Fibroblast of pulmonary artery (primary cell): Measurements from ENCODE around the gene TP53I3.

Experiments
- DNase-seq: peaks from one replicate; pipeline ENCODE4 v3.0.0-alpha.2; 2010; ENCODE audit warnings: low read depth
- H3K4me3 ChIP-seq: replicated peaks from 2 replicates; pipeline ENCODE4 v1.5.1; 2011; ENCODE audit warnings: low read depth, mild to moderate bottlenecking, control low read depth, low read length, moderate library complexity
- TF ChIP-seq, protein P1 (sequence below): IDR thresholded peaks from 2 replicates; pipeline ENCODE4 v1.5.1; 2011; ENCODE audit warnings: mild to moderate bottlenecking, control low read depth, low read length, inconsistent platforms; ENCODE audit errors: missing control alignments

Gene TP53I3, protein sequence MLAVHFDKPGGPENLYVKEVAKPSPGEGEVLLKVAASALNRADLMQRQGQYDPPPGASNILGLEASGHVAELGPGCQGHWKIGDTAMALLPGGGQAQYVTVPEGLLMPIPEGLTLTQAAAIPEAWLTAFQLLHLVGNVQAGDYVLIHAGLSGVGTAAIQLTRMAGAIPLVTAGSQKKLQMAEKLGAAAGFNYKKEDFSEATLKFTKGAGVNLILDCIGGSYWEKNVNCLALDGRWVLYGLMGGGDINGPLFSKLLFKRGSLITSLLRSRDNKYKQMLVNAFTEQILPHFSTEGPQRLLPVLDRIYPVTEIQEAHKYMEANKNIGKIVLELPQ

DNA sequence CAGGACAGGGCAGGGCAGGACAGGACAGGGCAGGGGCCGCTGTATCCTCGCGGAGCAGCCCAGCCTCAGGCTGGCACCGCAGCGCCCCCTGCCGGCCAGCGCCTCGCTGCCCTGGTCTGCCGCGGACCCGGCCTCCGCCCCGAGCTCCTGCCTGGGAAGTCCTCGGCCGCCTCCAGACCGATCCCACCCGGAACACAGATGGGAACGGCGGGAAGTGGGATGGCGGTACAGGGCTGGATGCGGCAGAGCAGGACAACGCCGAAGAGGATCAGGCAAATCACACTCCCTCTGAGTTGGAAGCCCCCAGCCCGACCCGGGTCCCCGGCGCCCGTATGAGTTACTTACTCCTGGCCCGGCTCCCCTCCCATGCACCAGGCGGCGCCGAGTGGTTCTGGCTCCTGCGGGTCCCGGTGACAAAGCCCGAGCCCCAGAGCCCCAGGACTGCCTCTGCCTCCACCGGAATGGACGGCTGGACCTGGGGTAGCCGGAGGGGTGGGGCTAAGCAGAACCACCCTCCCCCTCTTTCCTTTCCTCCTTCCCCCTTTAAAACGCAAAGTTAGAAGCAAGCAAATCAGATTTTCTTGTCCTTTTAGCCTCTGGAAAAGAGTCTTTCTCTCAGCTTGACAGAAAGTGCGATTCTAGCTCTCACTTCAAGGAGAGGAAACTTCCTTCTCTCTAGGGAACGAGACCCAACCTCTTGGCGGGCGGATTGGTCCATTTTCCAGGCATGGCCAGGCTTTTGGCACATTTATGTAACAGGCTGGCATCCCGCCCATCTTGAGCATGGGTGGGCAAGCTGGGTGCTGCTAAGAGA is at the start of gene TP53I3:
Gene TP53I3 (minus strand): TSS at position 449 of the 814 bp plus-strand sequence. CDS start 508 bp downstream, outside the sequence.
- TF ChIP-seq, protein P1, sequence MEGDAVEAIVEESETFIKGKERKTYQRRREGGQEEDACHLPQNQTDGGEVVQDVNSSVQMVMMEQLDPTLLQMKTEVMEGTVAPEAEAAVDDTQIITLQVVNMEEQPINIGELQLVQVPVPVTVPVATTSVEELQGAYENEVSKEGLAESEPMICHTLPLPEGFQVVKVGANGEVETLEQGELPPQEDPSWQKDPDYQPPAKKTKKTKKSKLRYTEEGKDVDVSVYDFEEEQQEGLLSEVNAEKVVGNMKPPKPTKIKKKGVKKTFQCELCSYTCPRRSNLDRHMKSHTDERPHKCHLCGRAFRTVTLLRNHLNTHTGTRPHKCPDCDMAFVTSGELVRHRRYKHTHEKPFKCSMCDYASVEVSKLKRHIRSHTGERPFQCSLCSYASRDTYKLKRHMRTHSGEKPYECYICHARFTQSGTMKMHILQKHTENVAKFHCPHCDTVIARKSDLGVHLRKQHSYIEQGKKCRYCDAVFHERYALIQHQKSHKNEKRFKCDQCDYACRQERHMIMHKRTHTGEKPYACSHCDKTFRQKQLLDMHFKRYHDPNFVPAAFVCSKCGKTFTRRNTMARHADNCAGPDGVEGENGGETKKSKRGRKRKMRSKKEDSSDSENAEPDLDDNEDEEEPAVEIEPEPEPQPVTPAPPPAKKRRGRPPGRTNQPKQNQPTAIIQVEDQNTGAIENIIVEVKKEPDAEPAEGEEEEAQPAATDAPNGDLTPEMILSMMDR, result peak; percentile 33
- peak; percentile 92 for DNase-seq

DNA sequence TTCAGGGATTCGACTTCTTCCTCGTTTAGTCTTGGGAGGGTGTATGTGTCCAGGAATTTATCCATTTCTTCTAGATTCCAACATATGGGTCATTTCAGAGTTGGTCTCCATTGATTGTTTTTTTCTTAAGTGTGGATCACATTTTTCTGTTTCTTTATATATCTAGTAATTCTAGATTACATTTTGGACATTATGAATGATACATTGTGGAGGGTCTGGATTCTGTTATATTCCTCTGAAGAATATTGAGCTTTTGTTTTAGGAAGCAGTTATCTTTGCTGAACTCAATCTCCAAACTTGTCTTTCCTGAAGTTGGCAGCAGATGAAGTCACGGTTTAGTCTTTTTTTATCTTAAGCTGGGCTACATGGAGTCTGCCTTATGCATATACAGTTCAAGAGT is 47.9 kb upstream of the TP53I3 start:
- TF ChIP-seq, protein P1, result no peak
- DNase-seq, result no peak
- no peak overlapping the region for H3K4me3 ChIP-seq

More for the DNA sequence above, at the start of gene TP53I3:
- H3K4me3 ChIP-seq, result peak within 1 kb of the TSS; percentile 73

DNA sequence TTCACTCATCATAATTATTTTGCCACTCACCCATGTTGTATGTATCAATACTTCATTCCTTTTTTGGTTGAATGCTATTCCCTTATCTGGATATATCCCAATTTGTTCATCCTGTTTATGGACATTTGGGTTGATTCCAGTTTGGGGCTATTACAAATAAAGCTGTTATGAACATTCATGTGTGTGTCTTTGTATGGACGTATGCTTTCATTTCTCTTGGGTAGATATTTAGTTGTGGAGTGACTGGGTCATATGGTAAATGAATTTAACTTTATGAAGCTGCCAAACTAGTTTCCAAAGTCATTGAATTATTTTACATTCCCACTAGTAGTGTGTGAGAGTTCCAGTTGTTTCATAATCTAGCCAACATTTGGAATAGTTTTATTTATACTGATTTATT is 41.3 kb upstream of the TP53I3 start:
- H3K4me3 ChIP-seq, result no peak overlapping the region

DNA sequence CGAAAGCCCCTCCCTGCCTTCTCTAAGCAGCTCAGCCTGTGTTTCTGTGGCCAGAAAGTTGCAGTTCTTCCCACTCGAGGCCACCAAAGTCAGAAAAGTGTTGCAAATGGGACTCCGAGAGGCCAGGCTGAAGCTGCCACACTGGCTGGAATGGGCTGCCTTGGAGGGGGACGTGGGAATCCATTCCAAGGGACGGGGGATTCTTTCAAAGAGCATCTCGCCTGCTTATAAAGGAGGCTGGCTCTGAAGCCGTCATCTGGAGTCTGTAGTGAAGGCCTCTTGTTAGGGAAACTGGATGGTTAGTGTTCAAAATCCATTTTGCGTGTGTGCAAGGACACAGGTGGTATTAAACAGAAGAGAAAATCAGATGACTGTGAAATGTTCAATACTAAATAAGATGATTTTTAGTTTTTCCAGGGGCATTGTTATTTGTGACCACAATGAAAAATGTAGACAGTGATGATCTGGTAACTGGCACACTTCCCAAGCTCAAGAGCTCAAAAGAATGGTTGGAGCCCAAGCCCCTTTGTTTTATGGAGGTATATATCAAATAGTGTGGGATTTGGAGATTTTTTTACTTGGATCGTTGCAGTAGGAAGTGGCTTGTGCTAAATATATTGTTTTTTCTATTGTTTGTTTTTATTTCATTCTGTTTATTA is 39.4 kb upstream of the TP53I3 start:
- peak; percentile 50 for DNase-seq
- H3K4me3 ChIP-seq, result peak overlapping the region; percentile 81
- TF ChIP-seq, protein P1, result no peak

More for the DNA sequence above, 41.3 kb upstream of the TP53I3 start:
- no peak for DNase-seq
- TF ChIP-seq, protein P1, result no peak

DNA sequence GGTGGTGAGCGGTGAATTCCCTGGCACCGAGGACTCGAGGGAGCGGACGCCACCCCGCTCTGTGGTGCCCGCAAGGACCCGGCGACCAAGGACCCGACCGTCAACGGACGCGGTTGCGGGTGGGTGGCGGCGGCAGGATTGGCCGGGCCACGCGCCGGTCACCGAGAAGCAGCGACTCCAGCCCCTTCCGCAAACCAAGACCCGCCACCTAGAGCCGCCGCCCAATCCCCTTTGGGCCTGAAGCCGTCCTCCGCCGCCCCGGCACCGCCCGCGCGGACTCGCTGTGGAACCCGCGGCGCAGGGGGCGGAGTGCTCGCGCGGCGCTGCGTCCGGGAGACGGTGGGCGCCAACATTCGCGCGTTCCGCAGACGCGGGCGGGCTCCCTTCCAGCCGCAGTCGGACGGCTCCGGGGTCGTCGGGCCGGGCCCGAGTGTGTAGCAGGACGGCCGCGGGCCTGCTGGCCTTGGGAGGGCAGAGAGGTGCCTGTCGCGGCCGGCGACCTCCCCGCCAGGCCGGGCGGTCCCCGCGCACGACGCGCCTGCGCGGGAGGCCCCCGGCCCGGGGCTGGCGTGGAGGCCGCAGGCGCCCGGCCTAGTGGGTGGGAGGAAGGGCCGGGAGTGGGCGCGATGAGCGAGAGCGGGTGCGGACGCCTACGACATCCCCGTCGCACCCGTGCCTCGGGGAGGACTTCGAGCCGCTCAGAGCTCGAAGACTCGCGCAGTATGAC is 38.7 kb upstream of the TP53I3 start, which contains the start of the genes FAM228B and PFN4:
Gene FAM228B (plus strand): TSS at position 275 of the 727 bp plus-strand sequence. CDS start 893 bp downstream, outside the sequence.
Gene PFN4 (minus strand): TSS at position 140 of the 727 bp plus-strand sequence. CDS start 799 bp downstream, outside the sequence.
- peak; percentile 83 for DNase-seq
- H3K4me3 ChIP-seq, result peak within 1 kb of the TSS; percentile 81
- TF ChIP-seq, protein P1, result no peak
